ENCODE results near the gene USP24.
"Not testable (repeated sequence)": the region's sequence is repeated elsewhere in the genome, so short reads cannot be mapped to it uniquely, and the experiment has no call there.

USP24 gene

GRCh38 chr1:55243655-55244054 is 28.5 kb upstream of the USP24 start:
- no peaks in the 10 kb centered on the region for H3K9me3 Mint-ChIP-seq
- H3K27ac Mint-ChIP-seq: no peak overlapping the region
- no peaks in the 10 kb centered on the region for H3K27me3 Mint-ChIP-seq
- H3K4me1 Mint-ChIP-seq (ENCODE audit: low read depth): no peaks in the 10 kb centered on the region
- no peaks in the 10 kb centered on the region for H3K36me3 Mint-ChIP-seq (ENCODE audit: low read depth)
- H3K4me3 Mint-ChIP-seq: no peak overlapping the region

DNA sequence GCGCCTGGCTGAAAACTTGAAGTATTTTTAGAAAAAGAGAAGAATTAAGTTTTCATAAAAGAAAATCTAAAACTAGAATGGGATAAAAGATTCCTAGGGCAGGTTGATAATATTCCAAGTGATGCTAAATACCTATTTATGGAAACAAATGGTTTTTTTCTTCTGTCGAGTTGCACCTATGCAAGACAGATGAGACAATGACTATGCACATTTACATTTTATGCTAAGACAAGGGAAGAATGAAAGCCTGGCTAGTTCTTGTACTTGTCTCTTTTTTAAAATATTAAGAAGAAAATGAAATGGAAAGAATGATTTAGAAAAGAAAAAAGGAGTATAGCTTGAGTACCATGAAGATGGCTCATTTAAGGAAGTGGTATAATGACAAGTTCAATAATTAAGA is 24.4 kb upstream of the USP24 start:
- H3K4me1 Mint-ChIP-seq (ENCODE audit: low read depth): no peaks in the 10 kb centered on the region
- H3K36me3 Mint-ChIP-seq (ENCODE audit: low read depth): no peaks in the 10 kb centered on the region
- no peaks in the 10 kb centered on the region for H3K27me3 Mint-ChIP-seq
- H3K9me3 Mint-ChIP-seq: no peaks in the 10 kb centered on the region
- H3K4me3 Mint-ChIP-seq: no peak overlapping the region
- H3K27ac Mint-ChIP-seq: no peak overlapping the region

DNA sequence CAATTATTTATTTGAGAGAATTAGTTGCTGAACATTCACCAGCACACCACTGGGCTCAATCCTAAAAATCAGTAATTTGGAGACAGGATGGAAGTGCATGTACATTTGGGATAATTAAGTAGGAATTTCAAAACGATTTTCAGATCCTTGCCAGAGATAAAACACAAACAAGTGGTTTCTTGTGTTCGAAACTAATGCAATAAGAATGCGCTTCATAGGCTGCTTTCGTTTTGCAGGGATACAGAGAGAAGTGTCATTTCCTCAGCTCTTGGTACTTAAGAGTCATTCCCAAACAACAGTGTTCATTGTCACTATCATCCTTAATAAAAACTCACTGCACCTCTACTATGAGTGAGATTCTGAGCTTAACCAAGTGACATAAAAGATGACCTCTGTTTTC is 20.6 kb upstream of the USP24 start:
- H3K27me3 Mint-ChIP-seq: peaks cover 4% of the 10 kb centered on the region
- no peak overlapping the region for H3K27ac Mint-ChIP-seq
- H3K4me1 Mint-ChIP-seq (ENCODE audit: low read depth): no peaks in the 10 kb centered on the region
- H3K36me3 Mint-ChIP-seq (ENCODE audit: low read depth): no peaks in the 10 kb centered on the region
- H3K9me3 Mint-ChIP-seq: no peaks in the 10 kb centered on the region
- H3K4me3 Mint-ChIP-seq: no peak overlapping the region

DNA sequence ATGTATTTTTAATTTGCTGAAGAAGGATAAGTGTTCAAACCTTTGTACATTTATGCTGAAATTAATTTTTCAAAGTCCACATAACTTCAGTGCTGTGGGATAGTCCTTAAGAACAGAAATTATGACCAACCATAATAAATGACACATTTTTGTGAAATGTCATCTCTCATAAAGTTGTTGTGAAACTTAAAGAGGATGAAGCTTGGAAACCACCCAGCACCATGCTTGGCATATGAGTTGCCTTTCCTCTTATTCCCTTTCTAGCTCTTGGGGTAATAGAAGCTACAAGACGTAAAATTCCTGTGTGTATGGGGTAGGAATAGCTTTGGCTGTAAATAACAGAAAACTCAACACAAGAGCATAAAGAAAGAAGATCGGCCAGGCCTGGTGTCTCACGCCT is 18.9 kb upstream of the USP24 start:
- no peaks in the 10 kb centered on the region for H3K36me3 Mint-ChIP-seq (ENCODE audit: low read depth)

DNA sequence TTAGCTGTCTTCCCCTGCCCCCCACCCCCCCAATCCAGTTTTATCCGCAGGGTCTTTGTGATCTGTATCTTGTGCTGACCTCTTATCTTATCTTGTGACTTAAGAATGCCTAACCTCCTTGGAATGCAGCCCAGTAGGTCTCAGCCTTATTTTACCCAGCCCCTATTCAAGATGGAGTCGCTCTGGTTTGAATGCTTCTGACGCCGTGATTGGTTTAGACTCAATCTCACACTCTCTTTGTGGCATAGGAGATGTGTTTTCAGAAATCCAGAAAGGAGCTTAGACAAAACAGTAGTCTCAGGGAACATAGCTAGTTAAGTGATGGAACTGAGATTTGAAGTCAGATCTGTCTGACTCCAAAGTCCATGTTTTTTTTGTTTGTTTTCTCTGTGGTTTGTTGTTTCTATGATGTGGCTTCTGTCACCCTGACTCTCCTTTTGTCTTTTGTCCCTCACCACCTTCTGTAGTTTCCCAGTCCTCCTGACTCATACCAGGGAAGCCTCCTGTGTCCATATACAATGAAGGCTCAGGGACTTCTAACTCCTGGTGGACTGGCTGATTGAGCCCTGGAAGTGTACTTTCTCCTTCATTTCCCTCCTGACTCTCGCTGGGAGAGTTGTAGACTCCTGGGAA is 18.1 kb upstream of the USP24 start:
- no peaks in the 10 kb centered on the region for H3K9me3 Mint-ChIP-seq
- no peaks in the 10 kb centered on the region for H3K4me1 Mint-ChIP-seq (ENCODE audit: low read depth)
- no peak overlapping the region for H3K27ac Mint-ChIP-seq
- no peak overlapping the region for H3K4me3 Mint-ChIP-seq
- H3K27me3 Mint-ChIP-seq: peaks cover 4% of the 10 kb centered on the region
- H3K36me3 Mint-ChIP-seq (ENCODE audit: low read depth): no peaks in the 10 kb centered on the region

More for the DNA sequence above, 18.9 kb upstream of the USP24 start:
- H3K27ac Mint-ChIP-seq: no peak overlapping the region
- H3K4me1 Mint-ChIP-seq (ENCODE audit: low read depth): no peaks in the 10 kb centered on the region
- H3K4me3 Mint-ChIP-seq: no peak overlapping the region
- no peaks in the 10 kb centered on the region for H3K9me3 Mint-ChIP-seq
- H3K27me3 Mint-ChIP-seq: peaks cover 4% of the 10 kb centered on the region

DNA sequence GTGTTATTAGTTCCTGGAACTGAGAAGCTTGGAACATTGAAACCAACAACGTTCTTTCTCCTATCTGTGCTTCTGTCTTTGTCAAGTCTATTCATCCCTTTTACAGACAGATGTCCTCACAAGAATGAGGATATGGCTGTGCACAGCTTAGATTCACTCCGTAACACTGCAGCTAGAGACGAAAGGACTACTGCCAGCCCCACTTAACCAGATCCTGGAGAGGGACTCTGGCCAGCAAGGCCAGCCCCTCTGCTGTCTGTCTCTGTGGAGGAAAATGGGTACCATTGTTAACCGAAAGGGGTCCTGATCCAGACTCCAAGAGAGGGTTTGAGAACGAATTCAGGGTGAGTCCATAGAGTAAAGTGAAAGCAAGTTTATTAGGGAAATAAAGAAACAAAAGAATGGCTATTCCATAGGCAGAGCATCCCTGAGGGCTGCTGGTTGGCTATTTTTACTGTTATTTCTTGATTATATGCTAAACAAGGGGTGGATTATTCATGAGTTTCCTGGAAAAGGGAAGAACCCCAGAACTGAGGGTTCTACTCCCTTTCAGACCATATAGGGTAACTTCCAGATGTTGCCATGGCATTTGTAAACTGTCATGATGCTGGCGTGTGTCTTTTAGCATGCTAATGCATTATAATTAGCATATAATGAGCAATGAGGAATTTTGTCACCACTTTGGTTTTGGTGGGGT is 17.4 kb upstream of the USP24 start:
- H3K4me1 Mint-ChIP-seq (ENCODE audit: low read depth): no peaks in the 10 kb centered on the region
- peaks cover 4% of the 10 kb centered on the region for H3K27me3 Mint-ChIP-seq
- H3K4me3 Mint-ChIP-seq: no peak overlapping the region
- peaks cover under 1% of the 10 kb centered on the region for H3K36me3 Mint-ChIP-seq (ENCODE audit: low read depth)
- no peak overlapping the region for H3K27ac Mint-ChIP-seq
- H3K9me3 Mint-ChIP-seq: no peaks in the 10 kb centered on the region

GRCh38 chr1:55231745-55232144 is 16.6 kb upstream of the USP24 start:
- peaks cover 5% of the 10 kb centered on the region for H3K36me3 Mint-ChIP-seq (ENCODE audit: low read depth)
- no peaks in the 10 kb centered on the region for H3K4me1 Mint-ChIP-seq (ENCODE audit: low read depth)
- H3K4me3 Mint-ChIP-seq: no peak overlapping the region
- H3K9me3 Mint-ChIP-seq: peaks cover 4% of the 10 kb centered on the region
- peaks cover 4% of the 10 kb centered on the region for H3K27me3 Mint-ChIP-seq
- no peak overlapping the region for H3K27ac Mint-ChIP-seq

- Mint-ChIP-seq H3K9me3 (peaks cover 4% of the 10 kb centered on the region), H3K4me1 (ENCODE audit: low read depth) (no peaks in the 10 kb centered on the region), H3K4me3 (no peak overlapping the region), H3K27ac (no peak overlapping the region), H3K36me3 (ENCODE audit: low read depth) (peaks cover 5% of the 10 kb centered on the region), H3K27me3 (peaks cover 4% of the 10 kb centered on the region)
Measured at GRCh38 chr1:55230659-55231058, 15.5 kb upstream of the USP24 start.

- not testable (repeated sequence) for H3K4me1 Mint-ChIP-seq (ENCODE audit: low read depth); H3K9me3 Mint-ChIP-seq; H3K27ac Mint-ChIP-seq; H3K27me3 Mint-ChIP-seq; H3K4me3 Mint-ChIP-seq; H3K36me3 Mint-ChIP-seq (ENCODE audit: low read depth)
Measured at GRCh38 chr1:55229726-55230125, 14.6 kb upstream of the USP24 start.

DNA sequence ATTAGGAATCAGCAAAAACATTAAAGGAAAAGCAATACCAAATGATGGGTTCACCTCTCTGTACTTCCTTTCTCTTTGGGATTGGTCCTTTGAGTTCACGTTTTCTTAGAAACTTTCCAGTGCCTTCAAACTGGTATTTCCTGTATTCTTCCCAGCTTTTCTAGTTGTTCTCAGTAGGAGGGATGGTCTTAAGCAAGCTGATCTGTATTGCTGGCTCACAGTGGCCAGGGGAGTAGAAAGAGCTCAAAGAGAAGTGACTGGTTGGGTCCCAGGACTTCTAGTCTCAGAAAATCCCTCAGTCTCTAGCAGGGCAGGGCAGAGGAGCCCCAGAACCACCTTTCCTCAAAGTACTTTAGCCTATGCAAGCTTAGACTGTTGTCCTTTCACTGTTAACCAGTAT is 10.1 kb upstream of the USP24 start:
- Mint-ChIP-seq H3K27me3 (no peaks in the 10 kb centered on the region), H3K27ac (no peak overlapping the region), H3K9me3 (peaks cover 4% of the 10 kb centered on the region), H3K36me3 (ENCODE audit: low read depth) (peaks cover 5% of the 10 kb centered on the region), H3K4me3 (no peak overlapping the region), H3K4me1 (ENCODE audit: low read depth) (no peaks in the 10 kb centered on the region)

DNA sequence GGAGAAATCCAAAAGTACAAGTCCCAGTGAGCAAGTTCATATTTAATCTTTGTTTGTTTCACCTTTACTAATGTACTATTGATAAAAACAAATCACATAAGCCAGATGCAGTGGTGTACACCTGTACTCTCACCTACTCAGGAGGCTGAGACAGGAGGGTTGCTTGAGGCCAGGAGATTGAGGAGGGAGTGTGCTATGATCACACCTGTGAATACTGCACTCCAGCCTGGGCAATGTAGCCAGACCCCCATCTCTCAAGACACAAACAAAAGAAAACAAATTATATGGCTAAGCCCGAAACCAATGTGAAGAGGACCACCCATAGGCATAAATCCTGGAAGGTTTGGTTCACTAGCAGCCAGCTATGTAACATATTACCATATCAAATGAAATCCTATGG is 9.6 kb upstream of the USP24 start:
- Mint-ChIP-seq H3K36me3 (ENCODE audit: low read depth) (peaks cover 5% of the 10 kb centered on the region), H3K4me1 (ENCODE audit: low read depth) (no peaks in the 10 kb centered on the region), H3K4me3 (no peak overlapping the region), H3K9me3 (peaks cover 4% of the 10 kb centered on the region), H3K27ac (no peak overlapping the region), H3K27me3 (no peaks in the 10 kb centered on the region)

GRCh38 chr1:55222152-55222551 is 7.0 kb upstream of the USP24 start:
- Mint-ChIP-seq H3K4me3 (no peak overlapping the region), H3K27me3 (no peaks in the 10 kb centered on the region), H3K36me3 (ENCODE audit: low read depth) (peaks cover under 1% of the 10 kb centered on the region), H3K9me3 (peaks cover under 1% of the 10 kb centered on the region), H3K27ac (no peak overlapping the region), H3K4me1 (ENCODE audit: low read depth) (peaks cover 19% of the 10 kb centered on the region)

DNA sequence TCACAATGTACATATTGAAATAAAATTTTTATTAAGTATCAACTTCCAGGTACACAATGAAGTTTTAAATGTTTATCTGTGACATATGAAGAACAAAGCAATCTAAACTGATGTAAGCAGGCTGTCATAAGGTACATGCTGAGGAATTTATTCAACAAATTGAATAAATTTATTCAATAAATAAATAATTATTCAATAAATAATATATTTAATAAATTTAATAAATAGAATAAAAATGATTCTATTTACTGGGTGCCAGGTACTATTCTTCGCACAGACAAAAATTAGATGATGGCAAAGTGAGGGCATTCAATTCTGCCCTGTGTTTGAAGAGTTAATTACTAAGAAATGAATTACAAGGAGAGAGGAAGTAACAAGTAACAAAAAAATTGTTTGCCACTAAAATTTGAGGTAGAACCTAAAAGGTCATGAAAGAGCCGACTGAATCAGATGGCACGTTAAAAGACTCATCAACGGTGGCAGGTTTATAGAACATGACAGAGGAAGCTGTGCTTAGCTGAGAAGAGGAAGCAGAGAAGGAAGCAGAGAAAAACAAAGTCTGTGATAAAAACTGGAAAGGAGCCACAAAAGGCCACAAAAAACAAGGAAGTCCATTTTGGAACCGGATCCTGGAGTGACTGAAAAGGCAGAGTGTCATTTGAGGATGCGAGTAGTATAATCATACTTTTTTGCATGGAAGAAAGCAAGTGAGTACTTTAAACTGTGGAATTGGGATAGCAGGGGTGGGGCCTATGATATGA is 2.2 kb upstream of the USP24 start:
- Mint-ChIP-seq H3K4me3 (peak overlapping the region; percentile 69), H3K27ac (peak overlapping the region; percentile 92), H3K4me1 (ENCODE audit: low read depth) (peaks cover 47% of the 10 kb centered on the region), H3K36me3 (ENCODE audit: low read depth) (no peaks in the 10 kb centered on the region), H3K27me3 (no peaks in the 10 kb centered on the region), H3K9me3 (no peaks in the 10 kb centered on the region)

DNA sequence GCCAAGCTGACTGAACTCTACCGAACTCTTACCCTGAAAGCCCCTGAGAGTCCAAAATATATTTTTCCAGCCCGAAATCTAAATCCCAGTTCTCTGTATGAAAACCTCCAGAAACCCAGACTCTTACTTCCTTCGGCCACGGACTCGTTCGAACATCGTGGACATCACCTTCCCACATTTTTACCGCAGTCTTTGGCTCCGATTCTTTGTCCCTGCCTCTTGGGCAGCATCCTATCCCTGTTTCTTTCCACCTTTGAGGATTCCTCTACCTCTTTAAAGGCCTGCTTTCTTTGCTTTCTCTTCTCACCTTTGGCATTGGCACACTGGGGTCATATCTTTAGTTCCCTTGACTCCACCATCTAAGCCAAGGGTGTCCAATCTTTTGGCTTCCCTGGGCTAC is 932 bp upstream of the USP24 start:
- peaks cover 60% of the 10 kb centered on the region for H3K4me1 Mint-ChIP-seq (ENCODE audit: low read depth)

GRCh38 chr1:55214934-55215193 is 300 bp downstream of the USP24 start:
- no peaks in the 10 kb centered on the region for H3K9me3 Mint-ChIP-seq
- peaks cover 11% of the 10 kb centered on the region for H3K36me3 Mint-ChIP-seq (ENCODE audit: low read depth)
- no peaks in the 10 kb centered on the region for H3K27me3 Mint-ChIP-seq
- peak overlapping the region; percentile 86 for H3K4me3 Mint-ChIP-seq
- H3K4me1 Mint-ChIP-seq (ENCODE audit: low read depth): peaks cover 72% of the 10 kb centered on the region
- no peak overlapping the region for H3K27ac Mint-ChIP-seq

More for the DNA sequence above, 932 bp upstream of the USP24 start:
- Mint-ChIP-seq H3K27me3 (no peaks in the 10 kb centered on the region), H3K4me3 (peak overlapping the region; percentile 86), H3K27ac (peak overlapping the region; percentile 94), H3K9me3 (no peaks in the 10 kb centered on the region), H3K36me3 (ENCODE audit: low read depth) (peaks cover 7% of the 10 kb centered on the region)
